ENCODE results near the gene RNF175.

GRCh38 chr4:153722036-153722435, 37.8 kb downstream of the RNF175 start:
- TF ChIP-seq POLR2A (IDR thresholded peaks at IDR 0.05) (no peak), CTCF (IDR thresholded peaks at IDR 0.05) (no peak)

Measured in lower leg skin (tissue), 3 donors.